Stimulated activated naive B cell treated with anti-CD40 and anti-IgM and Interleukin-4, amounts not matched to agents 10 μg/mL and 1 μg/mL and 100 μg/mL, for 72 hours (primary cell): ENCODE results near the gene GGCT.
"Not testable (repeated sequence)": the region's sequence is repeated elsewhere in the genome, so short reads cannot be mapped to it uniquely, and the experiment has no call there.

ENCODE experiments used
- ATAC-seq, 2 donors: fragments of 150-1000 bp; cut with Tn5 transposase; replicated peaks; 2 replicates each; pipeline ENCODE4 v1.10.0; 2021; ENCODE audit warnings: moderate library complexity in 1 of 2
- DNase-seq: peaks from one replicate; pipeline ENCODE4 v3.0.0; 2021
- H3K27ac Mint-ChIP-seq: one replicate; pipeline ENCODE4 v1.8.0; 2022; ENCODE audit warnings: mild to moderate bottlenecking, mixed read lengths
- H3K27me3 Mint-ChIP-seq, 2 donors: one replicate each; pipeline ENCODE4 v1.8.0; 2022; ENCODE audit warnings: mixed read lengths in 2 of 2
- H3K36me3 Mint-ChIP-seq, 2 donors: one replicate each; pipeline ENCODE4 v1.8.0; 2022; ENCODE audit warnings: mixed read lengths in 2 of 2, mild to moderate bottlenecking in 1 of 2
- H3K4me1 Mint-ChIP-seq, 2 donors: one replicate each; pipeline ENCODE4 v1.8.0; 2022; ENCODE audit warnings: mixed read lengths in 2 of 2, mild to moderate bottlenecking in 1 of 2
- H3K4me3 Mint-ChIP-seq, 2 donors: one replicate each; pipeline ENCODE4 v1.8.0; 2022; ENCODE audit warnings: mild to moderate bottlenecking in 2 of 2, mixed read lengths in 2 of 2, moderate library complexity in 1 of 2
- H3K9me3 Mint-ChIP-seq, 2 donors: one replicate each; pipeline ENCODE4 v1.8.0; 2022; ENCODE audit warnings: mixed read lengths in 2 of 2, mild to moderate bottlenecking in 1 of 2

GGCT gene

GRCh38 chr7:30504301-30505173 is at the start of gene GGCT:
TSS of gene GGCT (minus strand) at chr7:30504829. CDS start at chr7:30504709, 120 bp downstream.
- Mint-ChIP-seq H3K27ac (peak within 1 kb of the TSS; percentile 96), H3K4me1 (peaks cover 26 to 30% of the 10 kb centered on the region in 2 donors), H3K4me3 (peak within 1 kb of the TSS; percentile 87 to 94), H3K36me3 (peaks cover 9 to 23% of the 10 kb centered on the region in 2 donors), H3K27me3 (no peaks in the 10 kb centered on the region), H3K9me3 (no peaks in the 10 kb centered on the region)
- ATAC-seq: peak; percentile 99
- DNase-seq: peak; percentile 97

GRCh38 chr7:30553546-30553945 is 48.9 kb upstream of the GGCT start:
- no peak for ATAC-seq
- peaks cover 11 to 13% of the 10 kb centered on the region in 2 donors for H3K4me1 Mint-ChIP-seq
- H3K4me3 Mint-ChIP-seq: no peak overlapping the region
- no peaks in the 10 kb centered on the region for H3K27me3 Mint-ChIP-seq
- H3K36me3 Mint-ChIP-seq: peaks cover 13 to 16% of the 10 kb centered on the region in 2 donors
- DNase-seq: no peak
- no peak overlapping the region for H3K27ac Mint-ChIP-seq
- H3K9me3 Mint-ChIP-seq: no peaks in the 10 kb centered on the region

GRCh38 chr7:30553141-30553540 is 48.5 kb upstream of the GGCT start:
- Mint-ChIP-seq H3K4me1 (peaks cover 11 to 13% of the 10 kb centered on the region in 2 donors), H3K4me3 (no peak overlapping the region), H3K36me3 (peaks cover 13 to 16% of the 10 kb centered on the region in 2 donors), H3K27me3 (no peaks in the 10 kb centered on the region), H3K27ac (no peak overlapping the region), H3K9me3 (no peaks in the 10 kb centered on the region)
- DNase-seq: no peak
- no peak for ATAC-seq

- ATAC-seq: no peak
- no peak overlapping the region for H3K27ac Mint-ChIP-seq
- H3K4me1 Mint-ChIP-seq: peaks cover 11 to 13% of the 10 kb centered on the region in 2 donors
- H3K27me3 Mint-ChIP-seq: no peaks in the 10 kb centered on the region
- no peak for DNase-seq
- H3K9me3 Mint-ChIP-seq: no peaks in the 10 kb centered on the region
- peaks cover 13 to 16% of the 10 kb centered on the region in 2 donors for H3K36me3 Mint-ChIP-seq
- no peak overlapping the region for H3K4me3 Mint-ChIP-seq
Measured at GRCh38 chr7:30552330-30552729, 47.7 kb upstream of the GGCT start.

- Mint-ChIP-seq H3K4me3 (no peak overlapping the region), H3K9me3 (no peaks in the 10 kb centered on the region), H3K36me3 (peaks cover 22 to 26% of the 10 kb centered on the region in 2 donors), H3K27ac (no peak overlapping the region), H3K27me3 (no peaks in the 10 kb centered on the region), H3K4me1 (peaks cover 11 to 13% of the 10 kb centered on the region in 2 donors)
- DNase-seq (no peak), ATAC-seq (no peak)
Measured at GRCh38 chr7:30549931-30550493, 45.4 kb upstream of the GGCT start.

GRCh38 chr7:30548845-30549244 is 44.2 kb upstream of the GGCT start:
- peak in 1 of 2 donors; percentile 60 for ATAC-seq

GRCh38 chr7:30546596-30546995 is 42.0 kb upstream of the GGCT start:
- H3K4me3 Mint-ChIP-seq: no peak overlapping the region
- H3K36me3 Mint-ChIP-seq: peaks cover 27 to 29% of the 10 kb centered on the region in 2 donors
- DNase-seq (no peak), ATAC-seq (no peak)
- no peak overlapping the region for H3K27ac Mint-ChIP-seq
- peaks cover 10 to 11% of the 10 kb centered on the region in 2 donors for H3K4me1 Mint-ChIP-seq
- no peaks in the 10 kb centered on the region for H3K27me3 Mint-ChIP-seq
- H3K9me3 Mint-ChIP-seq: no peaks in the 10 kb centered on the region

More at GRCh38 chr7:30548845-30549244, 44.2 kb upstream of the GGCT start:
- Mint-ChIP-seq H3K4me1 (peaks cover 11 to 13% of the 10 kb centered on the region in 2 donors), H3K36me3 (peaks cover 22 to 23% of the 10 kb centered on the region in 2 donors), H3K4me3 (no peak overlapping the region), H3K27ac (no peak overlapping the region), H3K27me3 (no peaks in the 10 kb centered on the region), H3K9me3 (no peaks in the 10 kb centered on the region)
- DNase-seq: no peak

- Mint-ChIP-seq H3K4me3 (no peak overlapping the region), H3K4me1 (peaks cover 3 to 6% of the 10 kb centered on the region in 2 donors), H3K27ac (no peak overlapping the region), H3K27me3 (no peaks in the 10 kb centered on the region), H3K36me3 (peaks cover 27 to 29% of the 10 kb centered on the region in 2 donors), H3K9me3 (no peaks in the 10 kb centered on the region)
- DNase-seq (no peak), ATAC-seq (no peak)
Measured at GRCh38 chr7:30545791-30546555, 41.3 kb upstream of the GGCT start.

GRCh38 chr7:30543813-30544525 is 39.3 kb upstream of the GGCT start:
- Mint-ChIP-seq H3K27me3 (no peaks in the 10 kb centered on the region), H3K4me1 (peaks cover 0 to 5% of the 10 kb centered on the region in 2 donors), H3K4me3 (no peak overlapping the region), H3K36me3 (peaks cover 32 to 35% of the 10 kb centered on the region in 2 donors), H3K9me3 (no peaks in the 10 kb centered on the region), H3K27ac (no peak overlapping the region)
- ATAC-seq (no peak), DNase-seq (no peak)

- not testable (repeated sequence) for H3K27ac Mint-ChIP-seq, ATAC-seq, DNase-seq, H3K4me1 Mint-ChIP-seq, H3K9me3 Mint-ChIP-seq, H3K4me3 Mint-ChIP-seq, H3K27me3 Mint-ChIP-seq
- peaks cover 34 to 44% of the 10 kb centered on the region in 2 donors for H3K36me3 Mint-ChIP-seq
Measured at GRCh38 chr7:30543115-30543514, 38.5 kb upstream of the GGCT start.

- no peaks in the 10 kb centered on the region for H3K27me3 Mint-ChIP-seq
- ATAC-seq: no peak
- no peak overlapping the region for H3K4me3 Mint-ChIP-seq
- no peaks in the 10 kb centered on the region for H3K9me3 Mint-ChIP-seq
- peaks cover 0 to 1% of the 10 kb centered on the region in 2 donors for H3K4me1 Mint-ChIP-seq
- no peak overlapping the region for H3K27ac Mint-ChIP-seq
- no peak for DNase-seq
- peaks cover 10 to 28% of the 10 kb centered on the region in 2 donors for H3K36me3 Mint-ChIP-seq
Measured at GRCh38 chr7:30533886-30534285, 29.3 kb upstream of the GGCT start.

- H3K27me3 Mint-ChIP-seq: no peaks in the 10 kb centered on the region
- H3K36me3 Mint-ChIP-seq: peaks cover 4 to 8% of the 10 kb centered on the region in 2 donors
- no peak overlapping the region for H3K4me3 Mint-ChIP-seq
- ATAC-seq (peak in 1 of 2 donors; percentile 38), DNase-seq (no peak)
- H3K27ac Mint-ChIP-seq: no peak overlapping the region
- no peaks in the 10 kb centered on the region for H3K4me1 Mint-ChIP-seq
- H3K9me3 Mint-ChIP-seq: no peaks in the 10 kb centered on the region
Measured at GRCh38 chr7:30531286-30531685, 26.7 kb upstream of the GGCT start.

- no peaks in the 10 kb centered on the region for H3K4me1 Mint-ChIP-seq
- H3K27me3 Mint-ChIP-seq: no peaks in the 10 kb centered on the region
- no peaks in the 10 kb centered on the region for H3K9me3 Mint-ChIP-seq
- DNase-seq: no peak
- H3K4me3 Mint-ChIP-seq: no peak overlapping the region
- ATAC-seq: no peak
- H3K36me3 Mint-ChIP-seq: peaks cover 8% of the 10 kb centered on the region in 2 donors
- no peak overlapping the region for H3K27ac Mint-ChIP-seq
Measured at GRCh38 chr7:30530373-30530772, 25.7 kb upstream of the GGCT start.

- ATAC-seq (no peak), DNase-seq (no peak)
- H3K36me3 Mint-ChIP-seq: peaks cover 5 to 10% of the 10 kb centered on the region in 2 donors
- H3K27ac Mint-ChIP-seq: no peak overlapping the region
- no peaks in the 10 kb centered on the region for H3K9me3 Mint-ChIP-seq
- no peaks in the 10 kb centered on the region for H3K27me3 Mint-ChIP-seq
- no peak overlapping the region for H3K4me3 Mint-ChIP-seq
- H3K4me1 Mint-ChIP-seq: no peaks in the 10 kb centered on the region
Measured at GRCh38 chr7:30528779-30529178, 24.1 kb upstream of the GGCT start.
